GM12878 (cell line): Measurements from ENCODE around the gene SLC35E1.

ENCODE experiments used
- FOS ChIP-seq: IDR thresholded peaks from 3 replicates; pipeline ENCODE4 v1.6.1; 2011; ENCODE audit warnings: borderline replicate concordance; ENCODE audit not compliant: insufficient read length; ENCODE audit errors: extremely low read depth
- IKZF1 ChIP-seq: fragments of 450-650 bp; conservative IDR thresholded peaks from 2 replicates; pipeline ENCODE4 v1.6.1; 2017; ENCODE audit warnings: antibody characterized with exemption, mild to moderate bottlenecking
- TF ChIP-seq, protein P1 (sequence below), 3 experiments: IDR thresholded peaks in 2 of 3; conservative IDR thresholded peaks in 1 of 3; 2 replicates each; pipeline ENCODE4 v1.5.1; 2011; ENCODE audit warnings: low read depth in 3 of 3, low read length in 3 of 3, mild to moderate bottlenecking in 3 of 3, control low read depth in 2 of 3, moderate library complexity in 2 of 3, inconsistent platforms in 1 of 3, mixed read lengths in 1 of 3; ENCODE audit not compliant: control insufficient read depth in 2 of 3, insufficient read depth in 1 of 3; ENCODE audit errors: extremely low read depth in 1 of 3
- TF ChIP-seq, protein P2 (sequence below): IDR thresholded peaks from 2 replicates; pipeline ENCODE4 v1.6.1; 2011; ENCODE audit warnings: borderline replicate concordance, low read depth, mild to moderate bottlenecking, moderate library complexity, mixed read lengths, low read length; ENCODE audit not compliant: insufficient read depth; ENCODE audit errors: extremely low read length

DNA sequence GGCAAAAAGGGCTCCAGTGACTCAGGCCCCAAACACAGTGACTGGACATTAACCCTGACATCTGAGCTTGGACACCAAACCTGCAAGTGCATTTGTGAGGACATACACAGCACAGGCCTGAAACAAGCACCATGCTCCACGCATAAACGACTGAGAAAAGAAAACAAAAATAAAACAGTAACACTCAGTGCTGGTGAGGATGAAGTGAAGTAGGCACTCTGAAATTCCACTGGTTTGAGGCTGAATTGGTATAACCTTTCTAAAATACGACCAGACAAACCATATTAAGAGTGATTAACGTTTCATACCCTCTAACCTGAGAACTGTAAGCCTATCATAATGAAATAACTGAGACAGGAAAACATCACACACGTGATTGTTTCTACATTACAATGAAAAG is 5.5 kb downstream of the SLC35E1 start:
- TF ChIP-seq, protein P1, sequence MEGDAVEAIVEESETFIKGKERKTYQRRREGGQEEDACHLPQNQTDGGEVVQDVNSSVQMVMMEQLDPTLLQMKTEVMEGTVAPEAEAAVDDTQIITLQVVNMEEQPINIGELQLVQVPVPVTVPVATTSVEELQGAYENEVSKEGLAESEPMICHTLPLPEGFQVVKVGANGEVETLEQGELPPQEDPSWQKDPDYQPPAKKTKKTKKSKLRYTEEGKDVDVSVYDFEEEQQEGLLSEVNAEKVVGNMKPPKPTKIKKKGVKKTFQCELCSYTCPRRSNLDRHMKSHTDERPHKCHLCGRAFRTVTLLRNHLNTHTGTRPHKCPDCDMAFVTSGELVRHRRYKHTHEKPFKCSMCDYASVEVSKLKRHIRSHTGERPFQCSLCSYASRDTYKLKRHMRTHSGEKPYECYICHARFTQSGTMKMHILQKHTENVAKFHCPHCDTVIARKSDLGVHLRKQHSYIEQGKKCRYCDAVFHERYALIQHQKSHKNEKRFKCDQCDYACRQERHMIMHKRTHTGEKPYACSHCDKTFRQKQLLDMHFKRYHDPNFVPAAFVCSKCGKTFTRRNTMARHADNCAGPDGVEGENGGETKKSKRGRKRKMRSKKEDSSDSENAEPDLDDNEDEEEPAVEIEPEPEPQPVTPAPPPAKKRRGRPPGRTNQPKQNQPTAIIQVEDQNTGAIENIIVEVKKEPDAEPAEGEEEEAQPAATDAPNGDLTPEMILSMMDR (IDR thresholded peaks at IDR 0.05 in 2 of 3, conservative IDR thresholded peaks at IDR 0.05 in 1 of 3; ENCODE audit: control insufficient read depth in 2 of 3, extremely low read depth in 1 of 3, insufficient read depth in 1 of 3, low read depth in 3 of 3, low read length in 3 of 3): no peak
- no peak for TF ChIP-seq FOS
- no peak for TF ChIP-seq IKZF1
- TF ChIP-seq, protein P2, sequence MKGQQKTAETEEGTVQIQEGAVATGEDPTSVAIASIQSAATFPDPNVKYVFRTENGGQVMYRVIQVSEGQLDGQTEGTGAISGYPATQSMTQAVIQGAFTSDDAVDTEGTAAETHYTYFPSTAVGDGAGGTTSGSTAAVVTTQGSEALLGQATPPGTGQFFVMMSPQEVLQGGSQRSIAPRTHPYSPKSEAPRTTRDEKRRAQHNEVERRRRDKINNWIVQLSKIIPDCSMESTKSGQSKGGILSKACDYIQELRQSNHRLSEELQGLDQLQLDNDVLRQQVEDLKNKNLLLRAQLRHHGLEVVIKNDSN: no peak
